RPMI8226 (cell line): ENCODE measurements around the gene MAGEA6.
A peak's percentile ranks its signal among the peaks of the same experiment; 100 is the strongest.
"Not testable (repeated sequence)": the region's sequence is repeated elsewhere in the genome, so short reads cannot be mapped to it uniquely, and the experiment has no call there.

ENCODE experiments used
- DNase-seq: peaks from one replicate; pipeline ENCODE4 v3.0.0-alpha.2; 2015

Gene MAGEA6

GRCh38 chrX:152769549-152770289 is at the start of gene MAGEA6:
Gene MAGEA6 (minus strand): TSS chrX:152769689. CDS start chrX:152767650, 2,039 bp downstream.
- not testable (repeated sequence) for DNase-seq

GRCh38 chrX:152819266-152819665 is 49.8 kb upstream of the MAGEA6 start:
- DNase-seq, result no peak

- no peak for DNase-seq
These were observed 48.9 kb upstream of the MAGEA6 start for GRCh38 chrX:152818356-152818755.

GRCh38 chrX:152817078-152817764 is 47.7 kb upstream of the MAGEA6 start:
- DNase-seq, result peak; percentile 14

GRCh38 chrX:152814048-152814447 is 44.6 kb upstream of the MAGEA6 start:
- DNase-seq, result no peak

GRCh38 chrX:152813206-152813605 is 43.7 kb upstream of the MAGEA6 start:
- DNase-seq, result no peak

GRCh38 chrX:152810403-152810802 is 40.9 kb upstream of the MAGEA6 start:
- DNase-seq, result no peak

- DNase-seq, result no peak
These were observed 36.5 kb upstream of the MAGEA6 start for GRCh38 chrX:152806035-152806434.

GRCh38 chrX:152798945-152799344 is 29.5 kb upstream of the MAGEA6 start:
- no peak for DNase-seq

GRCh38 chrX:152787062-152787461 is 17.6 kb upstream of the MAGEA6 start:
- DNase-seq, result not testable (repeated sequence)

- DNase-seq, result not testable (repeated sequence)
These were observed 2.9 kb downstream of the MAGEA6 start for GRCh38 chrX:152766562-152766961.

- DNase-seq, result not testable (repeated sequence)
These were observed 7.9 kb downstream of the MAGEA6 start for GRCh38 chrX:152761582-152761981.

- DNase-seq, result not testable (repeated sequence)
These were observed 9.9 kb downstream of the MAGEA6 start for GRCh38 chrX:152759544-152759943.

- not testable (repeated sequence) for DNase-seq
These were observed 10.6 kb downstream of the MAGEA6 start, which contains the start of gene CSAG3 for GRCh38 chrX:152758918-152759317. Gene CSAG3 (plus strand): TSS chrX:152759218.

- DNase-seq, result not testable (repeated sequence)
These were observed 14.6 kb downstream of the MAGEA6 start for GRCh38 chrX:152754871-152755270.

GRCh38 chrX:152753686-152754650 is 15.5 kb downstream of the MAGEA6 start, which contains the start of gene MAGEA2:
Gene MAGEA2 (minus strand): TSS chrX:152753842. CDS start chrX:152751363, 2,479 bp downstream.
- not testable (repeated sequence) for DNase-seq

- no peak for DNase-seq
These were observed 30.9 kb downstream of the MAGEA6 start for GRCh38 chrX:152738560-152738959.

- not testable (repeated sequence) for DNase-seq
These were observed 33.0 kb downstream of the MAGEA6 start for GRCh38 chrX:152736528-152736927.

GRCh38 chrX:152735860-152736511 is 33.5 kb downstream of the MAGEA6 start:
- no peak for DNase-seq

GRCh38 chrX:152735101-152735500 is 34.4 kb downstream of the MAGEA6 start:
- no peak for DNase-seq

- DNase-seq, result not testable (repeated sequence)
These were observed 35.2 kb downstream of the MAGEA6 start for GRCh38 chrX:152734143-152734858.
